Vagina (tissue), 2 donors: Measurements from ENCODE around the gene DNLZ. TPM values are rescaled to one million over a fixed set of nuclear protein-coding genes. Genes with fewer than 3 reads are reported as not detected.

Experiments
- DNase-seq, 2 donors: peaks; one replicate each; pipeline ENCODE4 v3.0.0-alpha.2; 2017; ENCODE audit errors: extremely low spot score in 2 of 2
- H3K27ac ChIP-seq: fragments of 200-600 bp; sonication (generic); one replicate; pipeline ENCODE4 v1.5.1; 2019
- H3K27me3 ChIP-seq: fragments of 200-600 bp; sonication (generic); one replicate; pipeline ENCODE4 v1.5.1; 2019
- H3K36me3 ChIP-seq, 2 donors: fragments of 200-600 bp; sonication (generic); one replicate each; pipeline ENCODE4 v1.5.1; 2017 to 2019
- H3K4me1 ChIP-seq: fragments of 200-600 bp; sonication (generic); one replicate; pipeline ENCODE4 v1.5.1; 2019
- H3K4me3 ChIP-seq, 2 donors: fragments of 200-600 bp; sonication (generic); 1 replicate in 1 of 2; 2 replicates in 1 of 2; pipeline ENCODE4 v1.5.1; 2016 to 2019
- H3K9me3 ChIP-seq: fragments of 200-600 bp; sonication (generic); one replicate; pipeline ENCODE4 v1.5.1; 2019
- POLR2A ChIP-seq, 2 donors: fragments of 450-650 bp; IDR thresholded peaks; one replicate each; pipeline ENCODE4 v1.6.1; 2017; ENCODE audit warnings: antibody characterized with exemption in 2 of 2, mild to moderate bottlenecking in 2 of 2, moderate library complexity in 2 of 2
- POLR2AphosphoS5 ChIP-seq, 2 donors: sonication (generic); formaldehyde crosslinking; IDR thresholded peaks; one replicate each; pipeline ENCODE4 v1.9.0; 2017; ENCODE audit warnings: antibody characterized with exemption in 2 of 2, mild to moderate bottlenecking in 2 of 2, low read depth in 1 of 2; ENCODE audit not compliant: insufficient read depth in 1 of 2
- intact Hi-C: fragments of 100-400 bp; cut with DNase I; formaldehyde crosslinking; loops from one replicate; pipeline ENCODE4 v1.15.1; 2023
- total RNA-seq: library from RNA; depleted of rRNA; stranded (reverse); fragments of >200 nt; gene quantifications from one replicate; pipeline ENCODE4 v1.2.3, GENCODE V29; 2016
- TF ChIP-seq, protein P1 (sequence below), 3 experiments: fragments of 450-650 bp in 2 of 3; fragments of 200-600 bp in 1 of 3; sonication (generic) in 1 of 3; IDR thresholded peaks; one replicate each; pipeline ENCODE4 v1.5.1; 2017 to 2019; ENCODE audit warnings: antibody characterized with exemption in 3 of 3, mild to moderate bottlenecking in 2 of 3, moderate library complexity in 2 of 3

DNLZ gene
- total RNA-seq, 1 donor from 2014 or later = 25.0 TPM

DNA sequence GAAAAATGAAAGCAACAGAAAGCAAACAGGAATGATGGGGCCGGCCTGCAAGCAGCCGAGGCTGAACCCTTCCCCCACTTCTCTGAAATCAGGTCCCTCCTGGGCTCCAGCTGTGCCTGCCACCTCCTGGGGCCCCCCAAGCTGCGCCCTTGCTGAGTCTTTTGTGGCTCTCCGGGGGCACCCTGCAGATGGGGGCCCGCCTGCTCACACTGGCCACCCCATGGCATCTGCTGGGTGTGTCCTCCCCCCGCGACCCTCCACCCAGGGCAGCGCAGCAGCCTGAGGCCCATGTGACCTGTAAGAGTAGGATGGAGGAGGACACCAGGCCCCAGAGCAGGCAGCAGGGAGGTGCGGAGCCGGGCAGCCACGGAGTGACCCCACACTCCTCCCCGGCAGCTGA is 30.5 kb downstream of the DNLZ start:
- TF ChIP-seq POLR2AphosphoS5 (IDR thresholded peaks at IDR 0.05; ENCODE audit: insufficient read depth in 1 of 2, low read depth in 1 of 2) = no peak
- TF ChIP-seq POLR2A (IDR thresholded peaks at IDR 0.05) = no peak
- TF ChIP-seq, protein P1, sequence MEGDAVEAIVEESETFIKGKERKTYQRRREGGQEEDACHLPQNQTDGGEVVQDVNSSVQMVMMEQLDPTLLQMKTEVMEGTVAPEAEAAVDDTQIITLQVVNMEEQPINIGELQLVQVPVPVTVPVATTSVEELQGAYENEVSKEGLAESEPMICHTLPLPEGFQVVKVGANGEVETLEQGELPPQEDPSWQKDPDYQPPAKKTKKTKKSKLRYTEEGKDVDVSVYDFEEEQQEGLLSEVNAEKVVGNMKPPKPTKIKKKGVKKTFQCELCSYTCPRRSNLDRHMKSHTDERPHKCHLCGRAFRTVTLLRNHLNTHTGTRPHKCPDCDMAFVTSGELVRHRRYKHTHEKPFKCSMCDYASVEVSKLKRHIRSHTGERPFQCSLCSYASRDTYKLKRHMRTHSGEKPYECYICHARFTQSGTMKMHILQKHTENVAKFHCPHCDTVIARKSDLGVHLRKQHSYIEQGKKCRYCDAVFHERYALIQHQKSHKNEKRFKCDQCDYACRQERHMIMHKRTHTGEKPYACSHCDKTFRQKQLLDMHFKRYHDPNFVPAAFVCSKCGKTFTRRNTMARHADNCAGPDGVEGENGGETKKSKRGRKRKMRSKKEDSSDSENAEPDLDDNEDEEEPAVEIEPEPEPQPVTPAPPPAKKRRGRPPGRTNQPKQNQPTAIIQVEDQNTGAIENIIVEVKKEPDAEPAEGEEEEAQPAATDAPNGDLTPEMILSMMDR (IDR thresholded peaks at IDR 0.05) = no peak
- peaks cover 0 to 3% of the 10 kb centered on the region in 2 donors for H3K36me3 ChIP-seq
- DNase-seq = no peak

GRCh38 chr9:136332482-136332983 is 31.0 kb downstream of the DNLZ start:
- DNase-seq = no peak
- Histone ChIP-seq H3K4me1 (peaks cover 35% of the 10 kb centered on the region), H3K4me3 (no peak overlapping the region), H3K36me3 (no peaks in the 10 kb centered on the region), H3K27me3 (no peaks in the 10 kb centered on the region), H3K27ac (no peak overlapping the region), H3K9me3 (no peaks in the 10 kb centered on the region)
- TF ChIP-seq, protein P1 (IDR thresholded peaks at IDR 0.05) = no peak
- TF ChIP-seq POLR2A (IDR thresholded peaks at IDR 0.05) = no peak
- no peak for TF ChIP-seq POLR2AphosphoS5 (IDR thresholded peaks at IDR 0.05; ENCODE audit: insufficient read depth in 1 of 2, low read depth in 1 of 2)
- intact Hi-C loops = no loop called here

More for the DNA sequence above, 30.5 kb downstream of the DNLZ start:
- no peaks in the 10 kb centered on the region for H3K9me3 ChIP-seq
- H3K4me3 ChIP-seq = no peak overlapping the region
- intact Hi-C loops = no loop called here
- H3K27me3 ChIP-seq = no peaks in the 10 kb centered on the region
- H3K4me1 ChIP-seq = peaks cover 31% of the 10 kb centered on the region
- H3K27ac ChIP-seq = no peak overlapping the region

DNA sequence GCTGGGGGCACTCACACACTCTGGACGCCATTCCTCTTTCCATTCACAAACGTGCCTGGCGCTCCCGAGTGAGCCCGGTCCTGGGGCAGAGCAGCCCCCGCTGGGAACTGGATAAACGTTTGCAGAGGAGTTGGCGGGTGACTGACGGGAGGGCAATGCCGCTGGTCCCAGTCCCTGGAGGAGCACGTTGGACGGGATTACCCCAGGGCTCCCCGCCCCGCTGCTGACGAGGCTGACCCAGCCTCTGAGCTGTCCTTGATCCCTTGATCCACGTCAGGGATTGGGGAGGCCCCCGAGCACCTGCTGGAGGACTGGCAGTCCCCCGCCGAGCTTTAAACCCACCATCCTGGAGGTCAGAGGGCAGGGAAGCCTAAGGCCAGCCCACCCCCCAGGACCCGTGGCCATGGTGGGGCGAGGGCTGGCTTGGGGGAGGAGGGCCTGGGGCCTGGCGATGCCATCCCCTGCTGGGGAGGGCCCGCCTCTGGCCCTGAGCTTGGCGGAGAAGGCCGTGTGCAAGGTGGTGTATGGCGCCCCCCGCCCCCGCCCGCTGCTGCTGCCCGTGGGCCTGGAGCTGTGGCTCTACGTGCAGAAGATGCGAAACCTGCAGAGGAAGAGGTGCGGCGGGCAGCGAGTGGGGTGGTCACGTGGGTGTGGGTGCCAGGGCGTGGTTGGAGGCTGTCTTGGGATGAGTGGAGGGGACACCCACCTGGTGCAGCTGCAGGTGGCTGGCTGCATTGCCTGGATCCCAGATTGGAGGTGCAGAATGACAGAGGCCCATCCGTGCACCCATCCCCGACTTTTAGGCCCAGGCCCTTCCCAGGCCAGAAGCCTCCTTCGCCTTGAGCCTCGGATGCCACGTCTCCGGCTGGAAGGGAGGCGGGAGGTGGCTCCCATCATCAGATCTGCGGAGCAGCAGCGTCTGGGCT is 31.7 kb downstream of the DNLZ start:
- H3K4me3 ChIP-seq = no peak overlapping the region
- no peak overlapping the region for H3K27ac ChIP-seq
- intact Hi-C loops = no loop called here
- H3K4me1 ChIP-seq = peaks cover 38% of the 10 kb centered on the region
- H3K27me3 ChIP-seq = no peaks in the 10 kb centered on the region
- H3K36me3 ChIP-seq = no peaks in the 10 kb centered on the region
- DNase-seq = no peak
- TF ChIP-seq POLR2A (IDR thresholded peaks at IDR 0.05) (no peak), POLR2AphosphoS5 (IDR thresholded peaks at IDR 0.05; ENCODE audit: insufficient read depth in 1 of 2, low read depth in 1 of 2) (no peak)
- TF ChIP-seq, protein P1 (IDR thresholded peaks at IDR 0.05) = no peak
- no peaks in the 10 kb centered on the region for H3K9me3 ChIP-seq

GRCh38 chr9:136331030-136331429 is 32.5 kb downstream of the DNLZ start:
- Histone ChIP-seq H3K27ac (no peak overlapping the region), H3K4me1 (peaks cover 46% of the 10 kb centered on the region), H3K27me3 (no peaks in the 10 kb centered on the region), H3K9me3 (no peaks in the 10 kb centered on the region), H3K36me3 (no peaks in the 10 kb centered on the region), H3K4me3 (no peak overlapping the region)
- no peak for TF ChIP-seq POLR2A (IDR thresholded peaks at IDR 0.05)
- no peak for TF ChIP-seq POLR2AphosphoS5 (IDR thresholded peaks at IDR 0.05; ENCODE audit: insufficient read depth in 1 of 2, low read depth in 1 of 2)
- TF ChIP-seq, protein P1 (IDR thresholded peaks at IDR 0.05) = no peak
- intact Hi-C loops = no loop called here
- DNase-seq = no peak
